ENCODE results near the gene GNE. TPM values are rescaled to one million over a fixed set of nuclear protein-coding genes. Genes with fewer than 3 reads are reported as not detected.
"Not testable (repeated sequence)": the region's sequence is repeated elsewhere in the genome, so short reads cannot be mapped to it uniquely, and the experiment has no call there.

GNE gene
- polyA plus RNA-seq, 1 experiment = 14.7 TPM

DNA sequence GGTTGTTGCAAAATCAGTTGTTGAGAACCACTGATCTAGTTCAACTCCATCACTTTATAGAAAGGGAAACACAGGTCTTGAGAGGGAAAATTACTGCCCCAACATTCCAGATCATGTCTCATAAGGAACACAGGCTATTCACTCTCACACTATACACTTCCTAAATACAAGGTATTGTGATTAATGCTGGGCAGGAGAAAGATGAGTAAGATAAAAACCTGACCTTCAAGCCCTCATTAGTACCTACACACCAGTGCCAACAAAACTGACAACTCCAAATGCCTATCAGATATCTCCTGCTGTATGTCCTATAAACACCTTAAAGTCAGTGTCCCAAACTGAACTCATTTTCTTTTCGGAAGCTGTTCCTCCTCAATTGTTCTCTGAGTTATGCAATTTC, 8.2 kb downstream of the GNE start:
- CTCF ChIA-PET = interaction anchor here (0.6 to 9.8 kb wide), 3 partner anchors 78 to 200 kb away, joined by 3 to 94 read pairs (median 3); no protein-coding TSS in a partner anchor
- Histone ChIP-seq H3K36me3 (ENCODE audit: control insufficient read depth, insufficient read depth, low read length) (peaks cover 2% of the 10 kb centered on the region; the same call in 1 of the 2 replicates), H3K4me3 (ENCODE audit: low read depth, low read length) (no peak overlapping the region), H3K27me3 (ENCODE audit: control insufficient read depth, insufficient read depth, low read length) (no peaks in the 10 kb centered on the region)
- POLR2A ChIA-PET = no interaction called here
- DNase-seq (ENCODE audit: low read depth) = no peak
- TF ChIP-seq, protein P1, sequence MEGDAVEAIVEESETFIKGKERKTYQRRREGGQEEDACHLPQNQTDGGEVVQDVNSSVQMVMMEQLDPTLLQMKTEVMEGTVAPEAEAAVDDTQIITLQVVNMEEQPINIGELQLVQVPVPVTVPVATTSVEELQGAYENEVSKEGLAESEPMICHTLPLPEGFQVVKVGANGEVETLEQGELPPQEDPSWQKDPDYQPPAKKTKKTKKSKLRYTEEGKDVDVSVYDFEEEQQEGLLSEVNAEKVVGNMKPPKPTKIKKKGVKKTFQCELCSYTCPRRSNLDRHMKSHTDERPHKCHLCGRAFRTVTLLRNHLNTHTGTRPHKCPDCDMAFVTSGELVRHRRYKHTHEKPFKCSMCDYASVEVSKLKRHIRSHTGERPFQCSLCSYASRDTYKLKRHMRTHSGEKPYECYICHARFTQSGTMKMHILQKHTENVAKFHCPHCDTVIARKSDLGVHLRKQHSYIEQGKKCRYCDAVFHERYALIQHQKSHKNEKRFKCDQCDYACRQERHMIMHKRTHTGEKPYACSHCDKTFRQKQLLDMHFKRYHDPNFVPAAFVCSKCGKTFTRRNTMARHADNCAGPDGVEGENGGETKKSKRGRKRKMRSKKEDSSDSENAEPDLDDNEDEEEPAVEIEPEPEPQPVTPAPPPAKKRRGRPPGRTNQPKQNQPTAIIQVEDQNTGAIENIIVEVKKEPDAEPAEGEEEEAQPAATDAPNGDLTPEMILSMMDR (IDR thresholded peaks at IDR 0.05; ENCODE audit: insufficient read depth, low read depth, low read length) = no peak

GRCh38 chr9:36249189-36249588, 9.1 kb downstream of the GNE start:
- H3K27me3 ChIP-seq (ENCODE audit: control insufficient read depth, insufficient read depth, low read length) = no peaks in the 10 kb centered on the region
- POLR2A ChIA-PET = interaction anchor here (0.7 kb wide), 1 partner anchor 76 kb away, joined by 3 read pairs; no protein-coding TSS in a partner anchor
- peaks cover 2% of the 10 kb centered on the region; the same call in 1 of the 2 replicates for H3K36me3 ChIP-seq (ENCODE audit: control insufficient read depth, insufficient read depth, low read length)
- CTCF ChIA-PET = interaction anchor here (0.6 to 9.8 kb wide), 4 partner anchors 9 to 84 kb away, joined by 3 to 94 read pairs (median 3); partner anchors contain the start of gene GNE
- TF ChIP-seq, protein P1 (IDR thresholded peaks at IDR 0.05; ENCODE audit: insufficient read depth, low read depth, low read length) = no peak
- no peak overlapping the region for H3K4me3 ChIP-seq (ENCODE audit: low read depth, low read length)
- DNase-seq (ENCODE audit: low read depth) = no peak

- CTCF ChIA-PET = interaction anchor here (0.6 to 9.8 kb wide), 5 partner anchors 11 to 114 kb away, joined by 3 to 94 read pairs (median 3); partner anchors contain the start of gene GNE
Observed at GRCh38 chr9:36248061-36248460, 10.2 kb downstream of the GNE start.

GRCh38 chr9:36247356-36247755, 10.9 kb downstream of the GNE start:
- CTCF ChIA-PET = interaction anchor here (9.8 kb wide), 1 partner anchor 80 kb away, joined by 94 read pairs; no protein-coding TSS in a partner anchor
- TF ChIP-seq, protein P1 (IDR thresholded peaks at IDR 0.05; ENCODE audit: insufficient read depth, low read depth, low read length) = no peak
- POLR2A ChIA-PET = no interaction called here

More at GRCh38 chr9:36248061-36248460, 10.2 kb downstream of the GNE start:
- H3K27me3 ChIP-seq (ENCODE audit: control insufficient read depth, insufficient read depth, low read length); DNase-seq (ENCODE audit: low read depth); H3K36me3 ChIP-seq (ENCODE audit: control insufficient read depth, insufficient read depth, low read length); POLR2A ChIA-PET; H3K4me3 ChIP-seq (ENCODE audit: low read depth, low read length): not testable (repeated sequence)
- TF ChIP-seq, protein P1 (IDR thresholded peaks at IDR 0.05; ENCODE audit: insufficient read depth, low read depth, low read length) = 0 out of 2 replicates have a peak, but pooled peaks have one; percentile 8

DNA sequence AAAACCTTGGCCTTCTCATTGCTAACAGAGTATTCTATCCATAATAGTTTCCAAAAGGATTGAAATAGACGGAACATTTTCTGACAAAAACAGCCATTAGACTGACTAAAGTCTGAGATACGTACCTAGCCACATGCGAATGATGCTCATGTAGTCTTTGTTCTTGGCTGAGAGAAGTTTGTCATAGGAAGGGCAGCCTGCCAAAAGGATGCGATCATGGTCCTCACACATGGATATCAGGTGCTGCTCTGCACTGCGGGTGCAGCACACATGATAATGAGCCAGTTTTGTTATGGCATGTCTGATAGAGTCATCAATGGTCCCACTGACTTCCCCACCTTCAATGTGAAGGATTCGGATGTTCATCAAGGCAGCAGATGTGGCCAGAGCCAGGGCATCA, 12.3 kb downstream of the GNE start:
- Histone ChIP-seq H3K27me3 (ENCODE audit: control insufficient read depth, insufficient read depth, low read length) (no peaks in the 10 kb centered on the region), H3K36me3 (ENCODE audit: control insufficient read depth, insufficient read depth, low read length) (peaks cover 4% of the 10 kb centered on the region), H3K4me3 (ENCODE audit: low read depth, low read length) (no peak overlapping the region)
- CTCF ChIA-PET = interaction anchor here (0.6 to 1.0 kb wide), 2 partner anchors 12 to 161 kb away, joined by 3 read pairs; partner anchors contain the start of gene GNE
- no peak for DNase-seq (ENCODE audit: low read depth)
- POLR2A ChIA-PET = no interaction called here
- TF ChIP-seq, protein P1 (IDR thresholded peaks at IDR 0.05; ENCODE audit: insufficient read depth, low read depth, low read length) = no peak

More at GRCh38 chr9:36247356-36247755, 10.9 kb downstream of the GNE start:
- DNase-seq (ENCODE audit: low read depth) = no peak
- Histone ChIP-seq H3K27me3 (ENCODE audit: control insufficient read depth, insufficient read depth, low read length) (no peaks in the 10 kb centered on the region), H3K36me3 (ENCODE audit: control insufficient read depth, insufficient read depth, low read length) (peaks cover 4% of the 10 kb centered on the region), H3K4me3 (ENCODE audit: low read depth, low read length) (no peak overlapping the region)

DNA sequence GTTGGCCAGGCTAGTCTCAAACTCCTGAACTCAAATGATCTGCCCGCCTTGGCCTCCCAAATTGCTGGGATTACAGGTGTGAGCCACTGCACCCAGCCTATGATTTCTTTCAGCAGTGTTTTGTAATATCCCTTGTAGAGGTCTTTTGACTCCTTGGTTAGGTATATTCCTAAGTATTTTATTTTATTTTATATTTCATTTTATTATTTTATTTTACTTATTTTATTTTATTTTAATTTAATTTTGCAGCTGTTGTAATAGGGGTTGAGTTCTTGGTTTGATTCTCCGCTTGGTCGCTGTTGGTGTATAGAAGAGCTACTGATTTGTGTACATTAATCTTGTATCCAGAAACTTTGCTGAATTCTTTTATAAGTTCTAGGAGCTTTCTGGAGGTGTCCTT, 18.6 kb downstream of the GNE start:
- H3K36me3 ChIP-seq (ENCODE audit: control insufficient read depth, insufficient read depth, low read length); H3K4me3 ChIP-seq (ENCODE audit: low read depth, low read length); H3K27me3 ChIP-seq (ENCODE audit: control insufficient read depth, insufficient read depth, low read length); DNase-seq (ENCODE audit: low read depth); POLR2A ChIA-PET: not testable (repeated sequence)
- CTCF ChIA-PET = interaction anchor here (0.6 kb wide), 1 partner anchor 83 kb away, joined by 4 read pairs; no protein-coding TSS in a partner anchor

DNA sequence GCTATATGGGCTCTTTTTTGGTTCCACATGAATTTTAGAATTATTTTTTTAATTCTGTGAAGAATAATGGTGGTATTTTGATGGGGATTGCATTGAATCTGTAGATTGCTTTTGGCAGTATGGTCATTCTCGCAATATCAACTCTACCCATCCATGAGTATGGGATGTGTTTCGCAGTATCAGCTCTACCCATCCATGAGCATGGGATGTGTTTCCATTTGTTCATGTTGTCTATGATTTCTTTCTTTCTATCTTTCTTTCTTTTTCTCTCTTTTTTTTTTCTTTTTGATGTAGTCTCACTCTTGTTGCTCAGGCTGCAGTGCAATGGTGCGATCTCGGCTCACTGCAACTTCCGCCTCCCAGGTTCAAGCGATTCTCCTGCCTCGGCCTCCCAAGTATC, 19.0 kb downstream of the GNE start:
- POLR2A ChIA-PET; H3K27me3 ChIP-seq (ENCODE audit: control insufficient read depth, insufficient read depth, low read length); CTCF ChIA-PET; H3K36me3 ChIP-seq (ENCODE audit: control insufficient read depth, insufficient read depth, low read length); H3K4me3 ChIP-seq (ENCODE audit: low read depth, low read length); DNase-seq (ENCODE audit: low read depth): not testable (repeated sequence)

Measured in BJ (cell line).